Osteoblast (primary cell): Measurements from ENCODE around the gene GSC2. TPM values are rescaled to one million over a fixed set of nuclear protein-coding genes. Genes with fewer than 3 reads are reported as not detected.

Experiments used
- DNase-seq: peaks from one replicate; pipeline ENCODE4 v3.0.0; 2011; ENCODE audit warnings: low spot score, mixed read lengths; ENCODE audit not compliant: insufficient read length; ENCODE audit errors: missing footprints
- H2AFZ ChIP-seq: 2 replicates; pipeline ENCODE4 v1.6.0; 2011; ENCODE audit warnings: mild to moderate bottlenecking, low read length
- H3K27ac ChIP-seq: 2 replicates; pipeline ENCODE4 v1.5.1; 2011; ENCODE audit warnings: mild to moderate bottlenecking, low read depth, low read length, moderate library complexity
- H3K27me3 ChIP-seq: 2 replicates; pipeline ENCODE4 v1.6.0; 2012; ENCODE audit warnings: mild to moderate bottlenecking, control low read depth, inconsistent platforms, low read length, moderate library complexity; ENCODE audit not compliant: insufficient read depth
- H3K36me3 ChIP-seq: 2 replicates; pipeline ENCODE4 v1.5.1; 2011; ENCODE audit warnings: mild to moderate bottlenecking, low read length, control low read depth, moderate library complexity; ENCODE audit not compliant: insufficient read depth
- H3K4me1 ChIP-seq: 2 replicates; pipeline ENCODE4 v1.5.1; 2011; ENCODE audit warnings: mild to moderate bottlenecking, low read length, control low read depth, moderate library complexity; ENCODE audit not compliant: insufficient read depth
- H3K4me2 ChIP-seq: 2 replicates; pipeline ENCODE4 v1.6.0; 2011; ENCODE audit warnings: mild to moderate bottlenecking, low read length; ENCODE audit not compliant: insufficient read depth
- H3K4me3 ChIP-seq: fragments of 200-600 bp; sonication (generic); 3 replicates; pipeline ENCODE4 v1.5.1; 2012; ENCODE audit warnings: mild to moderate bottlenecking, low read length, inconsistent platforms; ENCODE audit not compliant: insufficient read depth
- H3K79me2 ChIP-seq: 2 replicates; pipeline ENCODE4 v1.6.0; 2012; ENCODE audit warnings: mild to moderate bottlenecking, low read length, control low read depth, inconsistent platforms; ENCODE audit not compliant: insufficient read depth
- H3K9me3 ChIP-seq: 2 replicates; pipeline ENCODE4 v1.5.1; 2011; ENCODE audit warnings: low read depth, low read length, control low read depth
- H4K20me1 ChIP-seq: 2 replicates; pipeline ENCODE4 v1.6.0; 2012; ENCODE audit warnings: mild to moderate bottlenecking, low read length, control low read depth; ENCODE audit not compliant: insufficient read depth
- total RNA-seq: library from RNA; depleted of rRNA; stranded (reverse); fragments of >200 nt; gene quantifications from 2 replicates; pipeline ENCODE4 v1.2.3, GENCODE V29; 2012
- TF ChIP-seq, protein P1 (sequence below): IDR thresholded peaks from 2 replicates; pipeline ENCODE4 v1.5.1; 2011; ENCODE audit warnings: mild to moderate bottlenecking, low read depth, low read length, moderate library complexity; ENCODE audit errors: extremely low read depth

GSC2 gene
- total RNA-seq, 1 donor: not detected

DNA sequence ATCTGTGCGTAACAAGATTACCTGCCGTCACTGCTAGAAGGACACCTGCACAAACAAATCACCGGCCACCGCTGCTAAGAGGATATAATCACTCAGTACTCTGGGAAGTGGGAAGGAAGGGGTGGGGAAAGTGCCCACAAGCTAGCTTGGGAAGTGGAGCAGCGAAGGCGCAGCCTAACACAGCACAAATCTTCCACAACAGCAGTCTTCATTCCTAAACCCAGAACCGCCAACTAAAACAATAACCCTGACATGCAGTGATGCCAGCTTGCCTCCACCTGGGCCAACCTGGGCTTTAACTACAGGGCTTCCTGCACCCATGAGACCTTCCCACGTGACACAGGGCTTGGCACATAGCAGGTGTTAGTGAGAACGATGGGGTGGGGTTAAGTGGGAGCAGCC lies 33.0 kb downstream of the GSC2 start:
- no peak overlapping the region for H3K27ac ChIP-seq
- H3K9me3 ChIP-seq: no peaks in the 10 kb centered on the region
- H3K36me3 ChIP-seq: no peaks in the 10 kb centered on the region

DNA sequence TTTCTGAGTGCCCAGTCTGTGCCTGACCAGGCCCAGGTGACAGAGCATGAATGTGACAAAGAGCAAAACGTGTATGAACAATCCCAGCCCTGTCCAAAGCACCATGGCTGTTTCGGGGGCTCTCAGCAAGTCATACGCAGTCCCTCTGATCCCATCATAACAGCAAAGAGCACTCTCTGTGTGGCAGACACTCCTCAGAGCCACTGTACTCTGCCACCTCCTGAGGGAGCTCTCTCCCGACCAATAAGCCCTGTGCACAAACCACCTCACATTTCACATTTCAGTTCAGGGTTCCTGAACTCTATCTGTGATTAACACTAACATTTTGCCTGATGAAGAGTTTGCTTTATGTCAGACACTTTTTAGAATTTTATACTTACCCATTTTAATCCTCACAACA lies 34.5 kb downstream of the GSC2 start:
- TF ChIP-seq, protein P1, sequence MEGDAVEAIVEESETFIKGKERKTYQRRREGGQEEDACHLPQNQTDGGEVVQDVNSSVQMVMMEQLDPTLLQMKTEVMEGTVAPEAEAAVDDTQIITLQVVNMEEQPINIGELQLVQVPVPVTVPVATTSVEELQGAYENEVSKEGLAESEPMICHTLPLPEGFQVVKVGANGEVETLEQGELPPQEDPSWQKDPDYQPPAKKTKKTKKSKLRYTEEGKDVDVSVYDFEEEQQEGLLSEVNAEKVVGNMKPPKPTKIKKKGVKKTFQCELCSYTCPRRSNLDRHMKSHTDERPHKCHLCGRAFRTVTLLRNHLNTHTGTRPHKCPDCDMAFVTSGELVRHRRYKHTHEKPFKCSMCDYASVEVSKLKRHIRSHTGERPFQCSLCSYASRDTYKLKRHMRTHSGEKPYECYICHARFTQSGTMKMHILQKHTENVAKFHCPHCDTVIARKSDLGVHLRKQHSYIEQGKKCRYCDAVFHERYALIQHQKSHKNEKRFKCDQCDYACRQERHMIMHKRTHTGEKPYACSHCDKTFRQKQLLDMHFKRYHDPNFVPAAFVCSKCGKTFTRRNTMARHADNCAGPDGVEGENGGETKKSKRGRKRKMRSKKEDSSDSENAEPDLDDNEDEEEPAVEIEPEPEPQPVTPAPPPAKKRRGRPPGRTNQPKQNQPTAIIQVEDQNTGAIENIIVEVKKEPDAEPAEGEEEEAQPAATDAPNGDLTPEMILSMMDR: no peak
- no peak overlapping the region for H3K4me2 ChIP-seq
- peak; percentile 43 for DNase-seq
- H4K20me1 ChIP-seq: peaks cover 83% of the 10 kb centered on the region
- H3K4me1 ChIP-seq: peaks cover 4% of the 10 kb centered on the region
- H3K9me3 ChIP-seq: no peaks in the 10 kb centered on the region
- H3K27me3 ChIP-seq: no peaks in the 10 kb centered on the region
- H3K79me2 ChIP-seq: peaks cover 81% of the 10 kb centered on the region
- no peak overlapping the region for H3K27ac ChIP-seq
- no peaks in the 10 kb centered on the region for H3K36me3 ChIP-seq
- H3K4me3 ChIP-seq: no peak overlapping the region
- no peak overlapping the region for H2AFZ ChIP-seq

More for the DNA sequence above, 33.0 kb downstream of the GSC2 start:
- TF ChIP-seq, protein P1: no peak
- H3K4me3 ChIP-seq: no peak overlapping the region
- no peak overlapping the region for H3K4me2 ChIP-seq
- peak; percentile 25 for DNase-seq
- peaks cover 85% of the 10 kb centered on the region for H3K79me2 ChIP-seq
- H3K4me1 ChIP-seq: peaks cover 12% of the 10 kb centered on the region
- H4K20me1 ChIP-seq: peaks cover 82% of the 10 kb centered on the region
- no peak overlapping the region for H2AFZ ChIP-seq
- H3K27me3 ChIP-seq: no peaks in the 10 kb centered on the region

DNA sequence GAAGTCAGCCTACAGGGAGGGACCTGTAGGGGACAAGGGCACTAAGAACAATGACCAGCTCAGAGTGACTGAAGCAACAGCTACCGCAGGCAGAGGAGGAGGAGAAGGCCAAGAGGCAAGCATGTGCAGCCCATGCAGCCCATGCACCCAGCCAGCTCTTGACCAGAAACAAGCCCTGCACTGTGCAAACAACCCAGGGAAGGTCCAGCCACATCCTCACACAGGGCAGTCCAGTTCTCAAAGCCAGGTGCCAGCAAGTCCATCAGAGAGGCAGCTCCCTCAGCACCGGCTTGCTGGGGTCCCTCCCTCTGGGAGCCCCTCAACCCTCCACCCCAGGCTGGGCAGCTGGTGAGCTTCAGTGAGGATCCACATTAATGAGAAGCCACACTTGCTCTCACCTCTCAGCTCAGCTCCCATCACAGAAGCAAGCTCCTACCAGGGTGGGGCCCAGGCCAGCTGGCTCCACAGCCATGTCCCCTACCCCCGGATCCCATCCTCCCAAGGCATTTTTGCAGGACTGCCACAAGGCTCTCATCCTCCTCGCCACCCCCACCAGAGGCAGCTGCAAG lies 35.0 kb downstream of the GSC2 start:
- H3K4me1 ChIP-seq: no peaks in the 10 kb centered on the region
- H3K79me2 ChIP-seq: peaks cover 80% of the 10 kb centered on the region
- no peak overlapping the region for H3K4me3 ChIP-seq
- peaks cover 80% of the 10 kb centered on the region for H4K20me1 ChIP-seq
- H2AFZ ChIP-seq: no peak overlapping the region
- no peak overlapping the region for H3K4me2 ChIP-seq
- TF ChIP-seq, protein P1: no peak
- no peaks in the 10 kb centered on the region for H3K27me3 ChIP-seq
- H3K36me3 ChIP-seq: no peaks in the 10 kb centered on the region
- peak; percentile 15 for DNase-seq
- H3K27ac ChIP-seq: no peak overlapping the region
- no peaks in the 10 kb centered on the region for H3K9me3 ChIP-seq

DNA sequence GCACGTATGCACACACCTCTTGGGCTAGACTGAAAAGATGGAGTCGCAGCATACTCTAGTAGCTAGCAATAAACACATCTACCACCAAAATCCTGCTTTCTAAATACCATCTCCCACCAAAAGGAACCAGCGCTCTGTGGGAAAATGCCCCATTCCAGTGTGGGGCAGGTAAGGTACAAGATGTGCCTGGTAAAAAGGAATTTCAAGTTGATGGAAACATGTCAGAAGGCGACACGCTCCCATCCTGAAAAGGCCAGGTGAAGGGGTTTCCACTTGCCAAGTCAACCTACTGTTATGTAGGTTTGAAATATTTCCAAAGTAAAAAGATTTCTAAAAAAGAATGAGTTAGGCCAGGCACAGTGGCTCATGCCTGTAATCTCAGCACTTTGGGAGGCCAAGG lies 36.7 kb downstream of the GSC2 start:
- H3K27ac ChIP-seq: no peak overlapping the region
- no peak overlapping the region for H3K4me3 ChIP-seq
- peaks cover 81% of the 10 kb centered on the region for H4K20me1 ChIP-seq
- no peaks in the 10 kb centered on the region for H3K9me3 ChIP-seq
- no peak overlapping the region for H3K4me2 ChIP-seq
- DNase-seq: no peak
- no peaks in the 10 kb centered on the region for H3K36me3 ChIP-seq
- no peaks in the 10 kb centered on the region for H3K27me3 ChIP-seq
- TF ChIP-seq, protein P1: no peak
- H3K79me2 ChIP-seq: peaks cover 77% of the 10 kb centered on the region
- peaks cover 3% of the 10 kb centered on the region for H3K4me1 ChIP-seq
- H2AFZ ChIP-seq: no peak overlapping the region
